Suprapubic skin (tissue), 3 donors: ENCODE data around the gene COL23A1.

Experiments
- CTCF ChIP-seq, 2 donors: fragments of 200-600 bp in 1 of 2; fragments of 450-650 bp in 1 of 2; sonication (generic) in 1 of 2; IDR thresholded peaks; one replicate each; pipeline ENCODE4 v1.5.1; 2016 to 2019; ENCODE audit warnings: antibody characterized with exemption in 2 of 2, mild to moderate bottlenecking in 1 of 2, moderate library complexity in 1 of 2
- POLR2A ChIP-seq, 2 donors: fragments of 450-650 bp; IDR thresholded peaks; one replicate each; pipeline ENCODE4 v1.6.1; 2017; ENCODE audit warnings: antibody characterized with exemption in 2 of 2, mild to moderate bottlenecking in 2 of 2, moderate library complexity in 2 of 2

GRCh38 chr5:178192787-178193186, 397.4 kb downstream of the COL23A1 start:
- TF ChIP-seq POLR2A (IDR thresholded peaks at IDR 0.05) (no peak), CTCF (IDR thresholded peaks at IDR 0.05) (no peak)
